Right atrium auricular region (tissue), 2 donors: ENCODE results near the gene SMIM30. TPM values are rescaled to one million over a fixed set of nuclear protein-coding genes. Genes with fewer than 3 reads are reported as not detected.
A peak's percentile ranks its signal among the peaks of the same experiment; 100 is the strongest.

ENCODE experiments used
- DNase-seq: peaks from one replicate; pipeline ENCODE4 v3.0.0-alpha.2; 2019; ENCODE audit warnings: low spot score
- H3K27ac ChIP-seq, 2 donors: fragments of 200-600 bp; sonication (generic); 1 replicate in 1 of 2; 2 replicates in 1 of 2; pipeline ENCODE4 v1.5.1; 2016 to 2019
- H3K27me3 ChIP-seq, 2 donors: fragments of 200-600 bp; sonication (generic); one replicate each; pipeline versions ENCODE4 v1.5.1 to v1.6.0; 2017 to 2019
- H3K36me3 ChIP-seq: fragments of 200-600 bp; sonication (generic); one replicate; pipeline ENCODE4 v1.5.1; 2016
- H3K4me1 ChIP-seq, 2 donors: fragments of 200-600 bp; sonication (generic); one replicate each; pipeline versions ENCODE4 v1.5.1 to v1.6.0; 2017 to 2019
- H3K4me3 ChIP-seq, 2 donors: fragments of 200-600 bp; sonication (generic); 1 replicate in 1 of 2; 2 replicates in 1 of 2; pipeline ENCODE4 v1.5.1; 2017 to 2019; ENCODE audit warnings: mild to moderate bottlenecking in 1 of 2, moderate library complexity in 1 of 2
- H3K9me3 ChIP-seq, 2 donors: fragments of 200-600 bp; sonication (generic); one replicate each; pipeline ENCODE4 v1.5.1; 2019
- CTCF ChIP-seq, 2 donors: fragments of 200-600 bp; sonication (generic); IDR thresholded peaks; one replicate each; pipeline ENCODE4 v1.5.1; 2019; ENCODE audit warnings: antibody characterized with exemption in 2 of 2
- total RNA-seq, 2 donors: library from RNA; depleted of rRNA; stranded (reverse); fragments of >200 nt; gene quantifications; one replicate each; pipeline ENCODE4 v1.1.0, GENCODE V29; 2016

SMIM30 gene
- total RNA-seq, 2 donors from 2014 or later: 93.1 to 208 TPM

DNA sequence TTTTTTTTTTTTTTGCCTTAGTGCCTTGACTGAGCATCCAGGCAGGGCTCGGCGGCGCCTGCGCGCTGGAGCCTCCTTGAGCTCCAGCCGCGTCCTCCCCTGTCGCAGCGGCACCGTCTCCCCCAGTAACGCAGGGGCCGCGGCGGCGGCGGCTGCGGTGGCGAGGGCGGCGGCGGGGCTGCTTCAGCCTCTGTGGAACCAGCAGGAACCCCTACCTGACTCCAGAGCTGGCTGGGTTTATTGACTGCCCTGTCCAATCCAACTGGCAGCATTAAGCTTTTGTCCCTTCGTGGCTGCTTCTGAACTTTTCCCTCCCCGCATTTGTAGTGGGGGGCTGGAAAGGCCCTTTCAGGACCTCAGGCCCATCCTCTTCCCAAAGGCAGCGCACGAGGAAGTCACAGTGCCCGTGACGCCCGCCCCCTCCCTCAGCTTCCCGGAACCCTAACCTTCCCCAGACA is 31.9 kb downstream of the SMIM30 start, which contains the start of gene GPR85:
GPR85 (minus strand) TSS at position 397 of the 458 bp plus-strand sequence. CDS start 2,106 bp downstream, outside the sequence.
- DNase-seq: no peak
- Histone ChIP-seq H3K4me1 (peaks cover 0 to 6% of the 10 kb centered on the region in 2 donors), H3K36me3 (no peaks in the 10 kb centered on the region), H3K27ac (peak within 1 kb of the TSS; percentile 55 to 60), H3K9me3 (no peaks in the 10 kb centered on the region), H3K27me3 (no peaks in the 10 kb centered on the region), H3K4me3 (peak within 1 kb of the TSS; percentile 48 to 56)
- TF ChIP-seq CTCF (IDR thresholded peaks at IDR 0.05): no peak

- Histone ChIP-seq H3K27me3 (no peaks in the 10 kb centered on the region), H3K36me3 (no peaks in the 10 kb centered on the region), H3K4me3 (peak overlapping the region; percentile 48 to 56), H3K4me1 (peaks cover 0 to 6% of the 10 kb centered on the region in 2 donors), H3K27ac (no peak overlapping the region), H3K9me3 (no peaks in the 10 kb centered on the region)
- DNase-seq: no peak
- no peak for TF ChIP-seq CTCF (IDR thresholded peaks at IDR 0.05)
Observed at GRCh38 chr7:113085781-113086390, 32.5 kb downstream of the SMIM30 start.

- Histone ChIP-seq H3K36me3 (no peaks in the 10 kb centered on the region), H3K27me3 (no peaks in the 10 kb centered on the region)
Observed at GRCh38 chr7:113084496-113085172, 33.7 kb downstream of the SMIM30 start.

DNA sequence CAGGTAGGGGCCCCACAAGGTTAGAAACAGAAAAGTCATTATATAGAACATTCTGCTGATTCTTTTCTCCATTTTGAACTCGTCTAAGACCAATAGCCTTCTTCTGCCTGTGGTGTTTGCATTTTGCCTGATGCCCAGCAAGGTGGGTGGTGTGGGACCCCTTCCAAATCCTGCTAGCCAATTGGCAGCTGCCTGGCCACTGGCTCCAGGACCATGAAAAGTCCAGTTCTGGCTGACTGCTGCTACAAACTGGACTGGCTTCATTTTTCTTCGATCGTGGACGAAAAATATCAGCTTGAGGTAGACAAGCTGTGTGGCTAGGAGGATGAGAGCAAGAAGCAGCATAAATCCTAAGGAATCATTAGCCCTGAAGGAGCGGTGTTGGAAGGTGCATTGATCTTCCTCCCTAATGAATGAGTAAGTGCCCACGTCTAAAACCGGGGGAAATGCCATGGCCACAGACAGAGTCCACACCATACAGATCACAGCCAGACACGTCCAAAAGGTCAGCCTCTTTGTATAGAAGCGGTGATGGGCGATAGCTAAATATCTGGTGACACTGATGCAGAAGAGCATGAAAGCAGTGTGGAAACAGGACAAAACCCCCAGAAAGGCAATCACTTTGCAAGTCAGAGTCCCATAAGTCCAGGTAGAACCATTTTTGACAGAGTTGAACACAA is 34.4 kb downstream of the SMIM30 start:
- Histone ChIP-seq H3K27me3 (no peaks in the 10 kb centered on the region), H3K36me3 (no peaks in the 10 kb centered on the region), H3K9me3 (no peaks in the 10 kb centered on the region), H3K4me3 (no peak overlapping the region), H3K27ac (no peak overlapping the region), H3K4me1 (peaks cover 0 to 6% of the 10 kb centered on the region in 2 donors)
- no peak for TF ChIP-seq CTCF (IDR thresholded peaks at IDR 0.05)
- no peak for DNase-seq

More at GRCh38 chr7:113084496-113085172, 33.7 kb downstream of the SMIM30 start:
- H3K4me1 ChIP-seq: peaks cover 0 to 6% of the 10 kb centered on the region in 2 donors
- no peak overlapping the region for H3K27ac ChIP-seq
- no peak for DNase-seq
- TF ChIP-seq CTCF (IDR thresholded peaks at IDR 0.05): no peak
- no peak overlapping the region for H3K4me3 ChIP-seq
- no peaks in the 10 kb centered on the region for H3K9me3 ChIP-seq

DNA sequence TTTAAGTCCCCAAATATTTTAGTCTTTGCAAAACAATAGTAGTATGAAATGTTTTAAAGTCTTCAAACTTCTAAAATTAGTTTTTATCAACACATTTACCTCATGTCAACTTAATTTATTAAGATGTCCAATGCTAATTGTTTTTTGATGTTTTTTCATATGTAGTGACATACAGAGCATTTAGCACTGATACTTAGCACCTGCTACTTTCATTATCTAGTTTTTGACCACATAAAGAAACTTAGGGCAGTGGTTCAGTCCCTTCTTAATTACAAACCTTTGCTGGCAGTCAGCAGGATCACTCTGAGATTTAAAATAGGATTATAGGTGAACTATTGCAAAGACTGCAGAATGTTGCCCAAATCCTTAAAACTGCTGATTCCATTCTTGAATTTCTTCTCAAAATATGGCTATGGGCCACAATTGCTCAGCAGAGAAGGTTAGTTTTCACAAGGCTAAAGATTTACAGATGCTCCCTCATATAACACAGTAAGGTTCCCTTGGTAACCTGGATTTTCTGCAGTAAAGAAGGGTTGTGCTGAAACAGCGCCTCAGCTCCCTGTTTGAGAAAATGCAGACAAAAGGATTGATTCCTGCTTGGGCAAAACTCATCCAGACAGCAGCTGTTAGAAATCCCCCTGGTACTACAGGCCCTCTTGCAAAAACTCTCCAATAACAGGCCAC is 35.1 kb downstream of the SMIM30 start:
- Histone ChIP-seq H3K27me3 (no peaks in the 10 kb centered on the region), H3K36me3 (no peaks in the 10 kb centered on the region), H3K4me3 (no peak overlapping the region), H3K4me1 (peaks cover 0 to 6% of the 10 kb centered on the region in 2 donors), H3K27ac (no peak overlapping the region), H3K9me3 (no peaks in the 10 kb centered on the region)
- DNase-seq: no peak
- TF ChIP-seq CTCF (IDR thresholded peaks at IDR 0.05): no peak
